Right forelimb (tissue), 1 donor: ENCODE data around the gene ZNF227.
A peak's percentile ranks its signal among the peaks of the same experiment; 100 is the strongest.
"Not testable (repeated sequence)": the region's sequence is repeated elsewhere in the genome, so short reads cannot be mapped to it uniquely, and the experiment has no call there.

Source experiments
- DNase-seq: peaks from one replicate; pipeline ENCODE4 v3.0.0-alpha.2; 2018

Gene ZNF227

GRCh38 chr19:44212250-44212865 is at the start of gene ZNF227:
ZNF227 (plus strand) TSS chr19:44212532; CDS start chr19:44217793, 5,261 bp downstream.
- peak; percentile 93 for DNase-seq

GRCh38 chr19:44163789-44164188 is 48.5 kb upstream of the ZNF227 start:
- DNase-seq: no peak

- no peak for DNase-seq
These were observed 48.0 kb upstream of the ZNF227 start for GRCh38 chr19:44164327-44164672.

GRCh38 chr19:44164673-44165512 is 47.4 kb upstream of the ZNF227 start, which contains the start of gene ZNF226:
ZNF226 (plus strand) TSS chr19:44165100; CDS start chr19:44170081, 4,981 bp downstream.
- peak; percentile 88 for DNase-seq

GRCh38 chr19:44170660-44171059 is 41.7 kb upstream of the ZNF227 start:
- not testable (repeated sequence) for DNase-seq

GRCh38 chr19:44176590-44176989 is 35.7 kb upstream of the ZNF227 start:
- DNase-seq: no peak

GRCh38 chr19:44180968-44181367 is 31.4 kb upstream of the ZNF227 start:
- no peak for DNase-seq

- DNase-seq: no peak
These were observed 30.2 kb upstream of the ZNF227 start for GRCh38 chr19:44182145-44182544.

GRCh38 chr19:44190020-44190419 is 22.3 kb upstream of the ZNF227 start:
- DNase-seq: no peak

- DNase-seq: no peak
These were observed 20.2 kb upstream of the ZNF227 start for GRCh38 chr19:44192127-44192526.

- DNase-seq: no peak
These were observed 15.6 kb upstream of the ZNF227 start for GRCh38 chr19:44196772-44197171.

GRCh38 chr19:44202470-44202869 is 9.9 kb upstream of the ZNF227 start:
- no peak for DNase-seq

- DNase-seq: no peak
These were observed 9.4 kb upstream of the ZNF227 start for GRCh38 chr19:44202974-44203373.

GRCh38 chr19:44203877-44204276 is 8.5 kb upstream of the ZNF227 start:
- DNase-seq: not testable (repeated sequence)

- DNase-seq: no peak
These were observed 7.6 kb upstream of the ZNF227 start for GRCh38 chr19:44204772-44205171.

- DNase-seq: peak; percentile 93
These were observed 5.1 kb upstream of the ZNF227 start for GRCh38 chr19:44207126-44207803.

- peak; percentile 52 for DNase-seq
These were observed 574 bp downstream of the ZNF227 start for GRCh38 chr19:44212866-44213346.

GRCh38 chr19:44219926-44220325 is 7.6 kb downstream of the ZNF227 start:
- not testable (repeated sequence) for DNase-seq

GRCh38 chr19:44220761-44221160 is 8.4 kb downstream of the ZNF227 start:
- not testable (repeated sequence) for DNase-seq

- not testable (repeated sequence) for DNase-seq
These were observed 9.0 kb downstream of the ZNF227 start for GRCh38 chr19:44221291-44221690.

GRCh38 chr19:44228318-44228717 is 16.0 kb downstream of the ZNF227 start:
- DNase-seq: no peak

GRCh38 chr19:44232867-44233266 is 20.5 kb downstream of the ZNF227 start:
- no peak for DNase-seq

GRCh38 chr19:44236384-44236783 is 24.1 kb downstream of the ZNF227 start:
- DNase-seq: no peak
